H1 (cell line): ENCODE data around the gene ABCF3. TPM values are rescaled to one million over a fixed set of nuclear protein-coding genes. Genes with fewer than 3 reads are reported as not detected.

ENCODE experiments used
- BACH1 ChIP-seq: IDR thresholded peaks from 2 replicates; pipeline ENCODE4 v1.6.1; 2012; ENCODE audit warnings: low read length, improper control_type of control experiment
- CEBPB ChIP-seq: IDR thresholded peaks from 2 replicates; pipeline ENCODE4 v1.6.1; 2012; ENCODE audit warnings: low read depth, low read length
- CREB1 ChIP-seq: IDR thresholded peaks from 2 replicates; pipeline ENCODE4 v1.6.1; 2012; ENCODE audit warnings: inconsistent platforms
- EP300 ChIP-seq, 2 experiments: IDR thresholded peaks; 1 replicate in 1 of 2; 2 replicates in 1 of 2; pipeline ENCODE4 v1.6.1; 2011 to 2012; ENCODE audit warnings: low read depth in 2 of 2, low read length in 2 of 2, mild to moderate bottlenecking in 2 of 2, borderline replicate concordance in 1 of 2, inconsistent platforms in 1 of 2, moderate library complexity in 1 of 2
- KDM5A ChIP-seq: fragments of 200-600 bp; IDR thresholded peaks from 2 replicates; pipeline ENCODE4 v1.7.1; 2012; ENCODE audit warnings: mild to moderate bottlenecking, low read length, inconsistent platforms, mixed read lengths
- MAFK ChIP-seq: IDR thresholded peaks from 2 replicates; pipeline ENCODE4 v1.6.1; 2012; ENCODE audit warnings: low read depth, mild to moderate bottlenecking, improper control_type of control experiment, low read length
- RAD21 ChIP-seq, 2 experiments: IDR thresholded peaks in 1 of 2; conservative IDR thresholded peaks in 1 of 2; 2 replicates each; pipeline ENCODE4 v1.6.1; 2011; ENCODE audit warnings: low read depth in 2 of 2, low read length in 2 of 2, improper control_type of control experiment in 1 of 2, inconsistent platforms in 1 of 2, mild to moderate bottlenecking in 1 of 2, moderate library complexity in 1 of 2
- SP4 ChIP-seq: IDR thresholded peaks from 2 replicates; pipeline ENCODE4 v1.6.1; 2012; ENCODE audit warnings: low read length, inconsistent platforms
- polyA plus RNA-seq, 7 experiments: library from polyadenylated mRNA; depleted of rRNA in 3 of 7; stranded (reverse) in 5 of 7; unstranded in 2 of 7; fragments of >200 nt in 5 of 7; fragments of 200-250 nt in 2 of 7; gene quantifications; 1 replicate in 5 of 7; 2 replicates in 1 of 7; 4 replicates in 1 of 7; pipeline versions ENCODE4 v1.2.1 to v1.2.3, GENCODE V29; 2011 to 2013; ENCODE audit warnings: missing spikeins in 2 of 7, mixed read lengths in 2 of 7
- total RNA-seq: library from RNA; stranded (reverse); fragmentation: NEBNext Ultra II Directional; extraction: Animal tissue kit (Norgen Biotek cat#: 25700); gene quantifications from 2 replicates; pipeline ENCODE4 v1.2.1, GENCODE V29; 2021
- TF ChIP-seq, protein P1 (sequence below): fragments of 300-600 bp; sonication (generic); IDR thresholded peaks from 2 replicates; pipeline ENCODE4 v1.7.1; 2012; ENCODE audit warnings: low read length, moderate library complexity, mild to moderate bottlenecking, inconsistent platforms; ENCODE audit not compliant: insufficient replicate concordance
- TF ChIP-seq, protein P2 (sequence below): IDR thresholded peaks from 2 replicates; pipeline ENCODE4 v1.6.1; 2012; ENCODE audit warnings: low read length, inconsistent platforms

The ABCF3 gene
- total and polyA plus RNA-seq, 2 of the 8 experiments (the other 6 are each of a cell fraction or from before 2014, with no cell fraction given): 51.6 to 57.8 TPM

DNA sequence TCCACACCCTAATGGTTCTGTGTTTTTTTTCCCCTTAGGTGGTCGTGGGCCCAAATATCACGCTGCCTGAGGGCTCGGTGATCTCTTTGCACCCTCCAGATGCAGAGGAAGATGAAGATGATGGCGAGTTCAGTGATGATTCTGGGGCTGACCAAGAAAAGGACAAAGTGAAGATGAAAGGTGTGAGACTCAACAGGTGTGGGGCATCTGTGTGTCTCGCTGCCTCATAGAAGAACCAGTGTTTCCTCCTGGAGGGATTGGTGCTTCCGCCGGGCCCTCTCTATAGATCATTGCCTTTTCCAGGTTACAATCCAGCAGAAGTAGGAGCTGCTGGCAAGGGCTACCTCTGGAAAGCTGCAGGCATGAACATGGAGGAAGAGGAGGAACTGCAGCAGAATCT lies 43.8 kb upstream of the ABCF3 start (continued):
- TF ChIP-seq, protein P1, sequence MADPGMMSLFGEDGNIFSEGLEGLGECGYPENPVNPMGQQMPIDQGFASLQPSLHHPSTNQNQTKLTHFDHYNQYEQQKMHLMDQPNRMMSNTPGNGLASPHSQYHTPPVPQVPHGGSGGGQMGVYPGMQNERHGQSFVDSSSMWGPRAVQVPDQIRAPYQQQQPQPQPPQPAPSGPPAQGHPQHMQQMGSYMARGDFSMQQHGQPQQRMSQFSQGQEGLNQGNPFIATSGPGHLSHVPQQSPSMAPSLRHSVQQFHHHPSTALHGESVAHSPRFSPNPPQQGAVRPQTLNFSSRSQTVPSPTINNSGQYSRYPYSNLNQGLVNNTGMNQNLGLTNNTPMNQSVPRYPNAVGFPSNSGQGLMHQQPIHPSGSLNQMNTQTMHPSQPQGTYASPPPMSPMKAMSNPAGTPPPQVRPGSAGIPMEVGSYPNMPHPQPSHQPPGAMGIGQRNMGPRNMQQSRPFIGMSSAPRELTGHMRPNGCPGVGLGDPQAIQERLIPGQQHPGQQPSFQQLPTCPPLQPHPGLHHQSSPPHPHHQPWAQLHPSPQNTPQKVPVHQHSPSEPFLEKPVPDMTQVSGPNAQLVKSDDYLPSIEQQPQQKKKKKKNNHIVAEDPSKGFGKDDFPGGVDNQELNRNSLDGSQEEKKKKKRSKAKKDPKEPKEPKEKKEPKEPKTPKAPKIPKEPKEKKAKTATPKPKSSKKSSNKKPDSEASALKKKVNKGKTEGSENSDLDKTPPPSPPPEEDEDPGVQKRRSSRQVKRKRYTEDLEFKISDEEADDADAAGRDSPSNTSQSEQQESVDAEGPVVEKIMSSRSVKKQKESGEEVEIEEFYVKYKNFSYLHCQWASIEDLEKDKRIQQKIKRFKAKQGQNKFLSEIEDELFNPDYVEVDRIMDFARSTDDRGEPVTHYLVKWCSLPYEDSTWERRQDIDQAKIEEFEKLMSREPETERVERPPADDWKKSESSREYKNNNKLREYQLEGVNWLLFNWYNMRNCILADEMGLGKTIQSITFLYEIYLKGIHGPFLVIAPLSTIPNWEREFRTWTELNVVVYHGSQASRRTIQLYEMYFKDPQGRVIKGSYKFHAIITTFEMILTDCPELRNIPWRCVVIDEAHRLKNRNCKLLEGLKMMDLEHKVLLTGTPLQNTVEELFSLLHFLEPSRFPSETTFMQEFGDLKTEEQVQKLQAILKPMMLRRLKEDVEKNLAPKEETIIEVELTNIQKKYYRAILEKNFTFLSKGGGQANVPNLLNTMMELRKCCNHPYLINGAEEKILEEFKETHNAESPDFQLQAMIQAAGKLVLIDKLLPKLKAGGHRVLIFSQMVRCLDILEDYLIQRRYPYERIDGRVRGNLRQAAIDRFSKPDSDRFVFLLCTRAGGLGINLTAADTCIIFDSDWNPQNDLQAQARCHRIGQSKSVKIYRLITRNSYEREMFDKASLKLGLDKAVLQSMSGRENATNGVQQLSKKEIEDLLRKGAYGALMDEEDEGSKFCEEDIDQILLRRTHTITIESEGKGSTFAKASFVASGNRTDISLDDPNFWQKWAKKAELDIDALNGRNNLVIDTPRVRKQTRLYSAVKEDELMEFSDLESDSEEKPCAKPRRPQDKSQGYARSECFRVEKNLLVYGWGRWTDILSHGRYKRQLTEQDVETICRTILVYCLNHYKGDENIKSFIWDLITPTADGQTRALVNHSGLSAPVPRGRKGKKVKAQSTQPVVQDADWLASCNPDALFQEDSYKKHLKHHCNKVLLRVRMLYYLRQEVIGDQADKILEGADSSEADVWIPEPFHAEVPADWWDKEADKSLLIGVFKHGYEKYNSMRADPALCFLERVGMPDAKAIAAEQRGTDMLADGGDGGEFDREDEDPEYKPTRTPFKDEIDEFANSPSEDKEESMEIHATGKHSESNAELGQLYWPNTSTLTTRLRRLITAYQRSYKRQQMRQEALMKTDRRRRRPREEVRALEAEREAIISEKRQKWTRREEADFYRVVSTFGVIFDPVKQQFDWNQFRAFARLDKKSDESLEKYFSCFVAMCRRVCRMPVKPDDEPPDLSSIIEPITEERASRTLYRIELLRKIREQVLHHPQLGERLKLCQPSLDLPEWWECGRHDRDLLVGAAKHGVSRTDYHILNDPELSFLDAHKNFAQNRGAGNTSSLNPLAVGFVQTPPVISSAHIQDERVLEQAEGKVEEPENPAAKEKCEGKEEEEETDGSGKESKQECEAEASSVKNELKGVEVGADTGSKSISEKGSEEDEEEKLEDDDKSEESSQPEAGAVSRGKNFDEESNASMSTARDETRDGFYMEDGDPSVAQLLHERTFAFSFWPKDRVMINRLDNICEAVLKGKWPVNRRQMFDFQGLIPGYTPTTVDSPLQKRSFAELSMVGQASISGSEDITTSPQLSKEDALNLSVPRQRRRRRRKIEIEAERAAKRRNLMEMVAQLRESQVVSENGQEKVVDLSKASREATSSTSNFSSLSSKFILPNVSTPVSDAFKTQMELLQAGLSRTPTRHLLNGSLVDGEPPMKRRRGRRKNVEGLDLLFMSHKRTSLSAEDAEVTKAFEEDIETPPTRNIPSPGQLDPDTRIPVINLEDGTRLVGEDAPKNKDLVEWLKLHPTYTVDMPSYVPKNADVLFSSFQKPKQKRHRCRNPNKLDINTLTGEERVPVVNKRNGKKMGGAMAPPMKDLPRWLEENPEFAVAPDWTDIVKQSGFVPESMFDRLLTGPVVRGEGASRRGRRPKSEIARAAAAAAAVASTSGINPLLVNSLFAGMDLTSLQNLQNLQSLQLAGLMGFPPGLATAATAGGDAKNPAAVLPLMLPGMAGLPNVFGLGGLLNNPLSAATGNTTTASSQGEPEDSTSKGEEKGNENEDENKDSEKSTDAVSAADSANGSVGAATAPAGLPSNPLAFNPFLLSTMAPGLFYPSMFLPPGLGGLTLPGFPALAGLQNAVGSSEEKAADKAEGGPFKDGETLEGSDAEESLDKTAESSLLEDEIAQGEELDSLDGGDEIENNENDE: no peak
- TF ChIP-seq RAD21 (IDR thresholded peaks at IDR 0.05 in 1 of 2, conservative IDR thresholded peaks at IDR 0.05 in 1 of 2; ENCODE audit: low read depth in 2 of 2, low read length in 2 of 2): no peak
- TF ChIP-seq SP4: no peak
- no peak for TF ChIP-seq MAFK
- no peak for TF ChIP-seq BACH1
- no peak for TF ChIP-seq CREB1
- TF ChIP-seq EP300 (IDR thresholded peaks at IDR 0.05; ENCODE audit: borderline replicate concordance in 1 of 2, low read depth in 2 of 2, low read length in 2 of 2): no peak
- no peak for TF ChIP-seq KDM5A
- no peak for TF ChIP-seq CEBPB
- TF ChIP-seq, protein P2, sequence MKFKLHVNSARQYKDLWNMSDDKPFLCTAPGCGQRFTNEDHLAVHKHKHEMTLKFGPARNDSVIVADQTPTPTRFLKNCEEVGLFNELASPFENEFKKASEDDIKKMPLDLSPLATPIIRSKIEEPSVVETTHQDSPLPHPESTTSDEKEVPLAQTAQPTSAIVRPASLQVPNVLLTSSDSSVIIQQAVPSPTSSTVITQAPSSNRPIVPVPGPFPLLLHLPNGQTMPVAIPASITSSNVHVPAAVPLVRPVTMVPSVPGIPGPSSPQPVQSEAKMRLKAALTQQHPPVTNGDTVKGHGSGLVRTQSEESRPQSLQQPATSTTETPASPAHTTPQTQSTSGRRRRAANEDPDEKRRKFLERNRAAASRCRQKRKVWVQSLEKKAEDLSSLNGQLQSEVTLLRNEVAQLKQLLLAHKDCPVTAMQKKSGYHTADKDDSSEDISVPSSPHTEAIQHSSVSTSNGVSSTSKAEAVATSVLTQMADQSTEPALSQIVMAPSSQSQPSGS: no peak
